LNCaP clone FGC (cell line): ENCODE data around the gene LYRM9.
"Not testable (repeated sequence)": the region's sequence is repeated elsewhere in the genome, so short reads cannot be mapped to it uniquely, and the experiment has no call there.

Source experiments
- DNase-seq: peaks from one replicate; pipeline ENCODE4 v3.0.0-alpha.2; 2011; ENCODE audit warnings: low read depth
- H3K4me3 ChIP-seq: 2 replicates; pipeline ENCODE4 v1.5.1; 2011; ENCODE audit warnings: mild to moderate bottlenecking, low read depth, low read length, control low read depth
- TF ChIP-seq, protein P1 (sequence below): IDR thresholded peaks from 2 replicates; pipeline ENCODE4 v1.5.1; 2012; ENCODE audit warnings: mild to moderate bottlenecking; ENCODE audit not compliant: control insufficient read depth, insufficient read depth; ENCODE audit errors: extremely low read depth

The LYRM9 gene

DNA sequence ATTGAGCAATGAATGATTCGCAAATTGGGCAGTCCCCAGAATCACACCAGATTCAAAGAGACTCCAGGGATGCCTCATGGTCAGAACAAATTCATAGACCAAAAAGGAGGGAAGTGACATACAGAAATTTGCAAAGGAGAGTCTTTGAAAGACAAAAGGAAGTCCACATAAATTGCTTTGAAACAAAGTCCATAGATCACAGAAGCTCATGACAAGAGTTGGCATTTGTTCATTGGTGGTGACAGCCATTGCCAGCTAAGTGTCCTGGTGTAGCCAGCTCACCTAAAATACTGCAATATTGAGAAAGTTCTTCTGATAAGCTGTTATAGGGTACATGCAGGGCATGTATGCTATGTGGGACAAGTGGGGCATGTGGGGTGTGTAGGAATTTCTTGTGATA, 55.4 kb downstream of the LYRM9 start:
- DNase-seq, H3K4me3 ChIP-seq: not testable (repeated sequence)

DNA sequence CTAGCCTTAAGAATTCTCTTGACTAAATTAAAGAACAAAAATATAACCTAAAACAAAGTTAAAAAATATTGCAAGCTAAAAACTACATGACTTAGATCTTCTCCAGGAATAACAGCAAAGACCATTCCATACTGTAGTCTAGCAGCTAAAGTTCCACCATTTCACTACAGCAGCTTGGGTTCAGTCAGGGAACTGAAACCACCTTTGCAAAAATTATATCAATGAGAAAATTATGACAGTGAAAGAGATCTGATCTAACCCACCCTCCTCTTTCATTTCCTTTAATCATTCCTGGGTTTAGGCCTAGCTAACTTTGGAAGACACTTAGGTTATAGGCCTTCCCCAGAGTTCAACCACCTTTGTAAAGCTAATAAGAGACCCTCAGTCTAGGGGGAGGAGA, 56.5 kb downstream of the LYRM9 start:
- H3K4me3 ChIP-seq, result no peak overlapping the region
- TF ChIP-seq, protein P1, sequence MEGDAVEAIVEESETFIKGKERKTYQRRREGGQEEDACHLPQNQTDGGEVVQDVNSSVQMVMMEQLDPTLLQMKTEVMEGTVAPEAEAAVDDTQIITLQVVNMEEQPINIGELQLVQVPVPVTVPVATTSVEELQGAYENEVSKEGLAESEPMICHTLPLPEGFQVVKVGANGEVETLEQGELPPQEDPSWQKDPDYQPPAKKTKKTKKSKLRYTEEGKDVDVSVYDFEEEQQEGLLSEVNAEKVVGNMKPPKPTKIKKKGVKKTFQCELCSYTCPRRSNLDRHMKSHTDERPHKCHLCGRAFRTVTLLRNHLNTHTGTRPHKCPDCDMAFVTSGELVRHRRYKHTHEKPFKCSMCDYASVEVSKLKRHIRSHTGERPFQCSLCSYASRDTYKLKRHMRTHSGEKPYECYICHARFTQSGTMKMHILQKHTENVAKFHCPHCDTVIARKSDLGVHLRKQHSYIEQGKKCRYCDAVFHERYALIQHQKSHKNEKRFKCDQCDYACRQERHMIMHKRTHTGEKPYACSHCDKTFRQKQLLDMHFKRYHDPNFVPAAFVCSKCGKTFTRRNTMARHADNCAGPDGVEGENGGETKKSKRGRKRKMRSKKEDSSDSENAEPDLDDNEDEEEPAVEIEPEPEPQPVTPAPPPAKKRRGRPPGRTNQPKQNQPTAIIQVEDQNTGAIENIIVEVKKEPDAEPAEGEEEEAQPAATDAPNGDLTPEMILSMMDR, result no peak
- no peak for DNase-seq

DNA sequence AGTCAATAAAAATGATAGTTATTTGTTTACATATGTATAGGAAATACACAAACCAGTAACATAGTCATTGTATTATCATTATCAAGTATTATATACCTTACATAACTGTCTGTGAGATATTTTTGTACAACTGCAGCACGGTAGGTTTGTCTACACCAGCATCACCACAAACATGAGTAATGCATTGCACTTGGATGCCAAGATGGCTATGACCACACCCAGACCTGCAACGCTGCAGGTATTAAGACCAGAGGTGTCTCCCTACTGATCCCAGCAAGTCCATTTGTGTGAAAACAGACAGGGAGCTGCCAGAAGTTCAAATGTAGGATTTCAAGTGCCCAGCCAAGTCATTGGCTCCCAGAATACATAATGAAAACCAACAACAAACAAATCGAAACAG, 58.6 kb downstream of the LYRM9 start:
- DNase-seq, result no peak
- no peak overlapping the region for H3K4me3 ChIP-seq
- TF ChIP-seq, protein P1, result no peak

DNA sequence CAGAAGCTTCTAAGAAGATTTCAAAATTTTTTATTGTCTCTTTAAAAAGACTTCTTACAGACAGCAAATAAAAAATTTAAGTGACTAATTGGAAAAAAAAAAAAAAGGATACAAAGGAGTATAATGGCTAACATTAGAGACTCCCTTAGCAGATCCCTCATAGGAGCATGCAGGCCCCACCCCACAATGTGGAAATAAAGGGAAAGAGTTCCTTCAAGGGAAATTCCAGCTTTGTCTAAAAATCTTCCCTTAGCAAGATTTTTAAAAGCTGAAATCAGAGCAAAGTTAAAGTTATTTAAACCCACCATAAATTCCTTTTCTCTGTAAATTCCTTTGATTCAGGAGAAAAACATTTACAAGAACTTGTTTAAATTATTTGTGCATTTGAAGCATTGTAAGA, 60.3 kb downstream of the LYRM9 start:
- DNase-seq, result no peak
- H3K4me3 ChIP-seq, result no peak overlapping the region
- TF ChIP-seq, protein P1, result no peak

DNA sequence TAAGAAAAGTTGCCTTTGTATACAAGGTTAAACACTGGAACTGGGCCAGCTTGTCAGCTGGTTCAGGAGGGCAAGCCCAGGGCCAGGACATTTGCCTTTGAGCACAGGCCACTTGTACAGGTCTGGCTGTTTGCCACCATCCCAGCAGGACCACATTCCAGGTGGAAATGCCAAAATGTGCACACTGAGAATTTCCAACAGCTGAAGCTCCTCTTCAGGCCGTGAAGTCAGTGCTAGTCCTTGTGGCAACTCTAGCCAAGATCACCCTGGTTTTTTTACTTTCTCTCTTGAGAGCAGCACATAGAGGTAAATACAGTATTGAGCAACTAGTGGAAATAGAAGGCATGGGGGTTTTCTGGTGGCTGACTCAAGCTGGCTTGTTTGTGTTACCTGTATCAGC, 63.3 kb downstream of the LYRM9 start:
- not testable (repeated sequence) for H3K4me3 ChIP-seq, DNase-seq

DNA sequence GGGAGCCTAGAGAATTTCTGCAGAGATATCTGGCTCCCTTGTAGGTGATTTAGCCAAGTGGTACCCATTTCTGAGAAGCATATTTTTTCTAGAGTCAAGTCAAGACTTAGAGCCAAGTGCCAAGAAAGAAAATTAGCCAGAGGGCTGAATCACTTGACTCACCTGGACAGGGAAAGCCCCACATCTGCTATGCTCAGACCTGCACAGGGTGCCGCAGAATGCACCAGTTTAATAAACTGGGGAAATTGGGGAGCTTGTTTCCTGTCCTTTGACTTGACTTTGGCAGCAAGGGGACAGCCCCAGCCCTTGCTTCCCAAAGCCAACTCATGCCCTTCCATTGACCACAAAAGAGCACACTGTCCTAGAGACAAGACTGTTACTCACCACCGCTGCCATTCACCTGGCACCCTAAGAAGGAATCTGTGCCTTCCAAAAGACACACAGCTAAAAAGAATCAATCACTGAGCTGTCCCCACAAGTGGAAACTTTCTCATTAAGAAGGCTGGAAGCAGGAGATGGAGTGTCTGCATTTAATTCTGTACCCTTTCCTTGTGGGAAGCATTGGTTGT, 63.9 kb downstream of the LYRM9 start:
- DNase-seq, H3K4me3 ChIP-seq: not testable (repeated sequence)
